Measurements from ENCODE around the gene PPP1R37.
A peak's percentile ranks its signal among the peaks of the same experiment; 100 is the strongest.
"Not testable (repeated sequence)": the region's sequence is repeated elsewhere in the genome, so short reads cannot be mapped to it uniquely, and the experiment has no call there.

Gene PPP1R37

DNA sequence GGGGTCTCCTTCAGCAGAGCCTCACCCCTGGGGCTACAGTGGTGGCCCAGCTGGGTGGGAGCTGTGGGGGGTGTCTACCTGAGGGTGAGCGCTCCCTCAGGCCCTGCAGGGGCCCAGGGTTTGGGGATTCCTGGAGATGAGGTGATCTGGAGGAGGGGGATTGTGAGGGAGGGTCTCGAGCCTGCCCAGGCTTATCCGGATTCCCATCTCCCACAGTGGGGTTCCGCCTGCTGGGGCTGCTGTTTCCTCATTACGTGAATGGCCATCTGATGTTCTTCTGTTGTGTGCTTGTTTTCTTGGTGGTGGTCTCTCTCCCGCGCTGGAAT lies 4.4 kb downstream of the PPP1R37 start:
- no peak for DNase-seq

DNA sequence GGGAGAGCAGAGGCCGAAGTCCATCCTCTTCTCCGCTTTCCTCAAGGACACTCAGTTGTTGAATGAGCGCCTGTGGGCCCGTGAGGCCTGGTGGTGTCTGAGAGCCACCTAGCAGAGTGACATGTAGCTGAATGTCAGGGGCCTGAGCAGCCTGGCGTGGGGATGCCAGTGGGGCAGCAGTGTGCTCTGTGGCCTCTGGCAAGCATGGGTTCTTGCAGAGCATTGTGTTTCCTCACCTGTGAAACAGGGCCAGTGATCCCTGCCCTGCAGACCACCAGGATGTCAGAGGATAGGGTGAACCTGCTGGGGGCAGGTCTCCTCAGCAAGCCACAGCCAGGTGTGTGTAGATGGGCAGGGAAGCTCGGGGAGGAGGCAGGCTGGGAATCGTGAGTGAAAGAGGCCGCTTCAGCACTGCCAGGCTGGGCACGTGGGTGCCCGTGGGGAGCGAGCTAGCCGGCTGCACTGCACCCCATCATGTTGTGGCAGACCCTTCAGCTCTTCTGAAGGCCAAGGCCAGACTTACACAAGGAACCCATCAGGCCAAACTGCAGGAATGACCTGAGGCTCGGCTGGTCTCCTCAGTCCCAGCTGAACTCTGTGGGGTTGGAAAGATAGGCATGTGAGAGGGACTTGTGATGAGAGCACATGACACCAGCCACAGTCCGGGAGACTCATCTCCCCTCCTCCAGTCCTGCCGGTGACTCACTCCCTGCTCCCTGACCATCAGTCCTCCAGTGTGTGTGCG lies 5.0 kb downstream of the PPP1R37 start:
- DNase-seq, result peak; percentile 96

DNA sequence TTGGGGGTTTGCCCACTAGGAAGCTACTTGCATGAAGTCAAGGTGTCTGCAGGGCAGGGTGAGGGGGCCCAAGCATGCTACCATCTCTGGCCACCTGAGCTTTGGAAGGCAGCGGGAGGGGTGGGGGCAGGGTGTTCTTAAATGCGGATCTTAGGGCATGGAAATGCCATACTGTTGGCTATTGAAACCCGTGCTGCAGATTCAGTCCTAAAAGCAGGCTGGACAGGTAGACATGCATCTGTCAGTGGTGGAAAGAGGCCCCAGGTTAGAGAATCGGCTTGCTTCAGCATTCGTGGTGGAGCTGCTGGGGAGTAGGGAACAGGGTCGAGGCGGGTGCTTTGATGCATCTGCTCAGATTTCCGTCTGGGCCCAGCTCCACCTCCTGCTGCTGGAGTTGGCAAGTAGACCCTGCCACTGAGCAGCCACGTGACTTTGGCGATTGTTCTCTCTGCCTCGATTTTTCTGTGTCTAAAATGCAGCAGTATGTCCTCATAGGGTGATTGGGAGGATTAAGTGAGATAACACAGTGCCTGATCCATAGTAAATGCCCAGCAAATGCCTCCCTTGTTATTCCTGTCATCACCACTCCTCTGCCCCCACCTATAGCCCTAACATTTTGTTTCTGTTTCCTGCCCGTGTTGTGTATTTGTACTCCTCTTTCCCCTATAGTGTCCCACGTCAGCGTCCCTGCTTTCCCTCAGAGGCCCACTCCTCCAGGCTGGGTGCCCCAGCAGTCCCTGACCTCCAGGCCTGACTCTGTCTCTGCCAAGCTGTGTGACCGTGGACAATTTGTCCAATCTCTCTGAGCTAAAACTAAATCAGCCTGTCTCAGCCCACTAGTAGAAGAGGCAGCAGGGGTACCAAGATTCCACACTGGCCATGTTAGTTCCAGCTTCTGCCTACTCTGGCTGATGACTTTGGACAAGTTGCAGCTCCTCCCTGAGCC lies 5.8 kb downstream of the PPP1R37 start:
- DNase-seq, result no peak

DNA sequence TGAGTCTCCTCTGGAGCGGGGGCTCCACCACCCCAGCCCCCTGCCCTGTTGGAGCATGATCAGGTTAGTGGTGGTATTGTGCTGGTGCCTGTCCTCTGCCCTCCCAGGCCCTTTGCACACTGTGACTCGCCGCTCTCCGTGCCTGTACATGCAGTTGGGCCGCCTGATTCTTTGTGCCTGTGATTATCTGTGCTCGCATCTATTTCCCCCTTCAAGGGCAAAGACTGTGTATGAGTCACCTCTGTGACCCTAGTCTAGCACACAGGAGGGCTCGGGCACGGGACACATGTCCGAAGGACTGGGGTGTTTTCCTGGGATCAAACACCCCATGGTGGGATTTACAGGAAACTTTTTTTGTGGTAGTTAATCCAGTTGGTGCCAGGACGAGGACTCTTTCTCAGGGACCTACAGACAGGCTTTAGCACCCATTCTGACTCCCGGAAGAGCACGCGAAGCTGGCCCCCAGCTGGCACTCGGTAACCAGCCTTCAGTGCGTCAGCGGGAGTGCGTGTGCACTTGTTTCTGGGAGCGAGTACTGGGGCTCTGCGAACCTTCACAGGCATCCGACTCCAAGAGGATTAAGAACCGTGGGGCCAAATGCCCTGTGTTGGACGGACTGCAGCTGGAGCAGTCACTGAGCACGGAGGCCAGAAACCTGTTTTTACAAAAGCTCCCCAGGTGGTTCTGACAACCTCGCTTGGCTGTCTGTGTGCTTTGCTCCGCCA lies 6.7 kb downstream of the PPP1R37 start:
- peak; percentile 70 for DNase-seq

- no peak for DNase-seq
These were observed 7.2 kb downstream of the PPP1R37 start for GRCh38 chr19:45100201-45100600.

GRCh38 chr19:45100846-45101252 lies 7.9 kb downstream of the PPP1R37 start:
- no peak for DNase-seq

- no peak for DNase-seq
These were observed 8.8 kb downstream of the PPP1R37 start for GRCh38 chr19:45101806-45102205.

DNA sequence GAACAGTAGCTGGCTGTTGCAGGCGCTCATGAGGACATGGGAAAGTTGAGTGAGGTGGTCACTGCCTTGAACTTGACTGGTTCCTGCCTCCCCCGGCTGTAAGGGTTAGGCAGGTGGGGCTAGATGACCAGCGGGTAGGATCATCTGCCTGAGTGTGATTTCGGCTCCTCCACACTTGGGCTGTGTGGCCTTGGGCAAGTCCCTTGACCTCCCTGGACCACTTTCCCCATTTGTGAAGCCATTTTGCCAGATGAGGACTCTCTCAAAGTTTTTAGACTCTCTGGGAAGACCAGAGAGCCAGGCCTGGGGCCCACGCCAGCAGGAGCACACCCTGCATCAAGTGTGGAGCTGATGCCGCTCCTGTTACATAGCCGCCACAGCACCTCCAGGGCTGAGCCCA lies 9.5 kb downstream of the PPP1R37 start:
- DNase-seq, result no peak

DNA sequence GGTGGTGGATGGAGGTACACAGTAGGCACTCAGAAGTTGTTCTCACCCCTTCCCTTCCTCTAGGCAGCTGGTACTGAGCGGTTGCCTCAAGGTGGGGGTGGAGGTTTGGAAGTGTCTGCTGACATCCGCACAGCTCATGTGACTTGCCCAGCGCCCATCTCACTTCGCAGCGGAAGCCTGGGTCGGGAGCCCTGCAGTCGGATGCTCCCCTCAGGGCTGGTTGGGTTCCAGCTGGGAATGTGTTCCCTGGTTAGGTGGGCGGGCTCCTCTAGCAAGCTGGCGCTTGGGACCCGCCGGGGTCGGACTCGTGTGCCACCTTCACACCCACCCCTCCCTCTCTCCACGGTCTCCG lies 10.2 kb downstream of the PPP1R37 start:
- DNase-seq, result no peak

- no peak for DNase-seq
These were observed 10.7 kb downstream of the PPP1R37 start for GRCh38 chr19:45103508-45104319.

DNA sequence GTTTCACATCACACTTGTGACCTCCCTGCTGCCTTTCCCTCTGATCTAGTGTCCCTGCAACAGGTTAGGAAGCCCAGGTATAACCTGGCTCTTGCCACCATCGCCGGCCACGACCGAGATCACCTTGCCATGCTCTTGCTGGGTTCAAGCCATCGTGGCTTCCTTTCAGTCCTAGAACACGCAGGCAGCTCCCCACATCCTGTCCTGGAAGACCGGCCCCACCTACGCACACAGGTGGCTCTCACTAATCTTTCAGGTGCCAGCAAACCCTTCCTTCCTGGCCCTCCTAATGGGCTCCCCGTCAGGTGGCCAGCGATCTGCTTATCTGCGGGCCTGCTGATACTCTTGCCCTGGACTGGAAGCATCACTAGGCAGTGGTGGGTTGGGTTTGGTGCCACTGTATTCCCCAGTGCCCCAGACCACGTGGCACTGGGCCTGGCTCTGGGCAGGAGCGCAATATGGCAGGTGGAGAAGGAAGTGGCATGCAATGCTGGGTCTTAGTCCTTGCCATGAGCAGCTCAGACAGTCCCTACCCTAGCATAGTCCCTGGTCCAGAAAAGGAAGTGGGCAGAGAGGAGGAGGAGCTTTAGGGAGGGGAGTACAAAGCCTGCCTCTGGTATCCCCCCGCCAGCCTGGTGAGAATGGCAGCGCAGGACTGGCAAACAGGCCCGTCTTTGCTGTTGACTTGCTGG lies 11.8 kb downstream of the PPP1R37 start:
- DNase-seq, result no peak

- DNase-seq, result not testable (repeated sequence)
These were observed 13.4 kb downstream of the PPP1R37 start for GRCh38 chr19:45106363-45106762.

DNA sequence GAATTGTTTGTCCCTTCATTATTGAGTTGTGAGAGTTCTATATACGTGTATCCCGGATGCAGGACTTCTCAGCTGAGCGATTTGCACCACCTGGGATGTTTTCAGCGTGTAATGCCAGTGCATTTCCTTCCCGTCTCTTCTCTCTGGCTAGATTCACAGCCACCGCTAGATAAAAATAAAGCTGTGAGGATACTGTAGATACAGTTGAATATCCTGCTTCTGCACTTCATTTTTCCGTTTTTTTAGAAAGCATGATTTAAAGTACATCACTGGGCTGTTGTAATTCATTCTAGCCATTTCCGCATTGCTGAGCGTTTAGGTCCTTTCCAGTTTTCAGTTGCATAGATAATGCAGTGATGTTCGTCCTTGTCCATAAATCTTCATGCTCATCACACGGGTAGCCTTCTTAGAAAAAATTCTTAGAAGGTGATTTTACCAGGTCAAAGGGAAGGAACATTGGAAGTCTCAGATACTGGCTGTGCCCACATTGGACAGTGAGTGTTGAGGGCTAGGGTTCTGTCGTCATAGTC lies 14.7 kb downstream of the PPP1R37 start:
- no peak for DNase-seq

DNA sequence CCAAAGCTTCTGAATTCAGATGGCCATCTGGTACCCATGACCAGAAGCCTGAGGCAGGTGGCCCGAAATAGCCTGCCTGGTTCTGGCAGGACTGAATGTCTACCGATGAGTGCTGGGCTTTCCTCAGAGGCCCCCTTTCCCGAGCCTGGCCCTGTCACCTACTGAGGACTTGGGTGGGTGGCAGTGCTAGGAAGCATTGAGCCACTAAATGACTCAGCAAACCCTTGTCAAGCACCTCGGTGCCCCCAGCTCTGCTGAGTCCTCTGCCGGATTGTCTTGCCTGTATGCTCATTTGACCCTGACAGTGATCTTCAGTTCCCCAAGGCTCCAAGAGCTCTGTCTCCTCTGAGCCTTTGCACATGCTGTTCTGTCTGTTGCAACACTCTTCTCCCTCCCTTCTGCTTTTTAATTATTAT lies 17.9 kb downstream of the PPP1R37 start:
- no peak for DNase-seq

- DNase-seq, result no peak
These were observed 19.3 kb downstream of the PPP1R37 start for GRCh38 chr19:45112111-45112827.

GRCh38 chr19:45113628-45114027 lies 20.6 kb downstream of the PPP1R37 start:
- no peak for DNase-seq

GRCh38 chr19:45114116-45114515 lies 21.1 kb downstream of the PPP1R37 start:
- DNase-seq, result no peak

GRCh38 chr19:45115809-45116615 lies 23.0 kb downstream of the PPP1R37 start:
- DNase-seq, result no peak

DNA sequence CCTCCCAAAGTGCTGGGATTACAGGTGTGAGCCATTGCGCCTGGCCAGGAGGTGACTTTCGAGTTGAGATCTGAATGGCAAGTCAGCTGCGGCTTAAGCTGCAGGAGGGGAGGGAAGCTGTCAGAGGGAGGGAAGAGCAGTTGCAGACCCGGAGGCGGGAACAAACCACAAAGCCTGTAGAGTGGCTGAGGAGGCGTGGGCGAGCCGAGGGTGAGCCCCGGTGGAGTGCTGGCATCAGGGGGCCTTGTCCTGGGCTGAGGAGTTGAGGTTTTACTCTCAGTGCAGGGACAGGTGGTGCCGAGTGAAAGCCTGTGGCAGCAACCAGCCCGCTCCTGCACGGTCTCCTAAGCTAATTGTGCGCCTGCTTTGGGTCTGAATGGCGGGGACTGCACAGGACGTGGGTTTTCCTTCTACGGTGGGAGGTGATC lies 24.2 kb downstream of the PPP1R37 start:
- DNase-seq, result peak; percentile 77

DNA sequence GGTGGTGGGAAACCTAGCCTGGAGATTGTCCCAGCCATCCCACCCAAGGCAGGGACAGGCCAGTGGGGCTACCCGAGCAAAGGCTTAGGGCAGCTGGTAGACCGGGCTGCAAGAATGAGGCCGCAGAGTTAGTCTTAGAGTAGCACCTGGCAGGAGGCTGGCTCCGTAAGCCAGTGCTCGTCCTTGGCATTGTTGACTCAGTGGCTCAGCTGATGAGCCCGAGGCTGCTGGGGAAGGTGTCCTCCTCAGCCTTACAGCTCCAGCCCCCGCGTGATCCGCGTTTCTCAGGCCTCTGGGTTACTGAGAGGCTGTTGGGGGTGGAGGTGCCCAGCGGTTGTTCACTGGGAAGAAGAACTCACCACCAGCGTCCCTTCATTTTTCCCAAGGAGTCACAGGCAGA lies 24.7 kb downstream of the PPP1R37 start:
- no peak for DNase-seq
